Measurements from ENCODE around the gene NUMA1.

DNA sequence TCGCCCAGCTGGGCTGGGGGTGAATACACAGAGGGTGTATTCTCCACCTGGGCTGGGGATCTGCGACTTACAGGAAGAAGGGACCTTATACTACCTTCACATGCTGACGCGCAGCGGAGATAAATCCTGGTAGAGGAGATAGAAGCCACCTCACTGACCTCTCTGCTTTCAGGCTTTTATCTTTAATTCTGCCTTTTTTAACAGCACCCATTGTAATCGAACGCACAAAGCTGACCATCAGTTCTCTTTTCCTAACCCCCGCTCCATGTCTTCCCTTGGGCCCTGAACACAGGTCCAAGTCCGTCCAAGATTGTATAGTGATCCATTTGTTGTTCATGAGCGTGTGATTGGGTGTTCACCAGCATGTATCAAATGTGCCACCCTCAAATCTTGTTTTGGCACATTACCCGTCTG, 23.4 kb upstream of the NUMA1 start:
- no peak for TF ChIP-seq POLR2AphosphoS5 (IDR thresholded peaks at IDR 0.05; ENCODE audit: borderline replicate concordance, low read depth, low read length)
- no peak for TF ChIP-seq EZH2 (IDR thresholded peaks at IDR 0.05)
- no peak for TF ChIP-seq FOXP2 (optimal IDR thresholded peaks at IDR 0.05; ENCODE audit: control extremely low read depth, extremely low read length, insufficient read depth)

All from SK-N-MC (cell line).